ENCODE results near the gene TRAPPC3. TPM values are rescaled to one million over a fixed set of nuclear protein-coding genes. Genes with fewer than 3 reads are reported as not detected.

Gene TRAPPC3
- total and polyA plus RNA-seq, 8 donors = 45.5 to 71.4 (median 54.6) TPM

GRCh38 chr1:36087233-36088123 is 61.8 kb downstream of the TRAPPC3 start:
- DNase-seq (no peak), ATAC-seq (no peak)
- Histone ChIP-seq H3K27me3 (peaks cover 0 to 22% of the 10 kb centered on the region in 2 donors), H3K4me1 (peaks cover 4 to 39% of the 10 kb centered on the region in 2 donors), H3K27ac (no peak overlapping the region), H3K4me3 (no peak overlapping the region), H3K9me3 (no peaks in the 10 kb centered on the region), H3K36me3 (peaks cover 4 to 18% of the 10 kb centered on the region in 2 donors)
- TF ChIP-seq CTCF (IDR thresholded peaks at IDR 0.05) = no peak
- intact Hi-C loops (cut with DNase I) = no loop called here

Other genes starting within 250 kb of the TRAPPC3 start
- gene AGO3, start 218.4 kb downstream of the TRAPPC3 start, total RNA-seq = 10 to 100 TPM; 28.0 to 30.1 TPM
- gene AGO3, start 218.4 kb downstream of the TRAPPC3 start, polyA plus RNA-seq (ENCODE audit: insufficient read length in 6 of 6) = 10 to 100 TPM; 18.7 to 23.1 (median 21.1) TPM
- gene TEKT2, start 65.4 kb downstream of the TRAPPC3 start, total RNA-seq = 1 to 10 TPM in 1 of 2 donors, under 1 TPM in 1; 0.32 to 5.8 TPM
- 10 to 100 TPM in 4 of 6 donors, 1 to 10 TPM in 2; 5.9 to 16.0 (median 12.8) TPM for gene TEKT2, start 65.4 kb downstream of the TRAPPC3 start, polyA plus RNA-seq (ENCODE audit: insufficient read length in 6 of 6)
- gene ADPRS, start 60.6 kb downstream of the TRAPPC3 start, total RNA-seq = 10 to 100 TPM; 26.3 to 27.9 TPM
- 10 to 100 TPM; 27.2 to 30.4 (median 28.9) TPM for gene ADPRS, start 60.6 kb downstream of the TRAPPC3 start, polyA plus RNA-seq (ENCODE audit: insufficient read length in 6 of 6)
- 1 to 10 TPM; 7.0 to 8.4 TPM for gene COL8A2, start 24.3 kb downstream of the TRAPPC3 start, total RNA-seq
- gene COL8A2, start 24.3 kb downstream of the TRAPPC3 start, polyA plus RNA-seq (ENCODE audit: insufficient read length in 6 of 6) = 1 to 10 TPM in 1 of 6 donors, under 1 TPM in 5; 0.43 to 1.0 (median 0.91) TPM
- 100 to 1,000 TPM; 123 to 147 TPM for gene MAP7D1, start 6.7 kb upstream of the TRAPPC3 start, total RNA-seq
- gene MAP7D1, start 6.7 kb upstream of the TRAPPC3 start, polyA plus RNA-seq (ENCODE audit: insufficient read length in 6 of 6) = 10 to 100 TPM; 54.6 to 86.9 (median 71.3) TPM
- 10 to 100 TPM; 86.2 to 93.0 TPM for gene THRAP3, start 75.0 kb upstream of the TRAPPC3 start, total RNA-seq
- gene THRAP3, start 75.0 kb upstream of the TRAPPC3 start, polyA plus RNA-seq (ENCODE audit: insufficient read length in 6 of 6) = 100 to 1,000 TPM; 135 to 167 (median 151) TPM
- gene SH3D21, start 156.9 kb upstream of the TRAPPC3 start, total RNA-seq = 10 to 100 TPM in 1 of 2 donors, 1 to 10 TPM in 1; 7.1 to 25.9 TPM
- gene SH3D21, start 156.9 kb upstream of the TRAPPC3 start, polyA plus RNA-seq (ENCODE audit: insufficient read length in 6 of 6) = 10 to 100 TPM; 12.7 to 27.3 (median 18.4) TPM
- 10 to 100 TPM; 34.2 to 34.7 TPM for gene EVA1B, start 174.2 kb upstream of the TRAPPC3 start, total RNA-seq
- 10 to 100 TPM; 21.9 to 53.7 (median 36.1) TPM for gene EVA1B, start 174.2 kb upstream of the TRAPPC3 start, polyA plus RNA-seq (ENCODE audit: insufficient read length in 6 of 6)
- 10 to 100 TPM; 54.7 to 97.7 TPM for gene STK40, start 236.4 kb upstream of the TRAPPC3 start, total RNA-seq
- gene STK40, start 236.4 kb upstream of the TRAPPC3 start, polyA plus RNA-seq (ENCODE audit: insufficient read length in 6 of 6) = 10 to 100 TPM; 29.3 to 40.6 (median 33.2) TPM
- gene LSM10, start 248.4 kb upstream of the TRAPPC3 start, total RNA-seq = 10 to 100 TPM; 33.5 to 41.4 TPM
- gene LSM10, start 248.4 kb upstream of the TRAPPC3 start, polyA plus RNA-seq (ENCODE audit: insufficient read length in 6 of 6) = 10 to 100 TPM; 13.5 to 22.2 (median 17.6) TPM

Measured in left lung (tissue), 10 donors.